ENCODE results near the gene DECR2. TPM values are rescaled to one million over a fixed set of nuclear protein-coding genes. Genes with fewer than 3 reads are reported as not detected.

The DECR2 gene
- total and polyA plus RNA-seq, 2 donors from 2014 or later = 23.8 to 58.9 TPM

GRCh38 chr16:407253-407652 is 5.6 kb downstream of the DECR2 start:
- no peak for FAIRE-seq
- Histone ChIP-seq H3K4me1 (ENCODE audit: control insufficient read depth in 2 of 3, insufficient read depth in 2 of 3, low read depth in 1 of 3, low read length in 3 of 3) (no peaks in the 10 kb centered on the region), H3K27me3 (ENCODE audit: control insufficient read depth, insufficient read depth, low read length) (no peaks in the 10 kb centered on the region), H3K9ac (ENCODE audit: low read length in 3 of 3) (no peak overlapping the region), H3K36me3 (ENCODE audit: control insufficient read depth in 2 of 3, insufficient read depth in 3 of 3, low read length in 3 of 3) (peaks cover 0 to 5% (median 0%) of the 10 kb centered on the region in 3 donors), H3K4me3 (ENCODE audit: low read length in 3 of 3) (no peak overlapping the region), H3K27ac (ENCODE audit: low read depth in 2 of 2, low read length in 2 of 2) (no peak overlapping the region), H3K9me3 (ENCODE audit: control insufficient read depth in 2 of 3, insufficient read depth in 1 of 3, low read length in 3 of 3) (no peaks in the 10 kb centered on the region)
- intact Hi-C loops (cut with DNase I) = no loop called here
- no peak for DNase-seq
- TF ChIP-seq CTCF (IDR thresholded peaks at IDR 0.05; ENCODE audit: borderline replicate concordance, extremely low read depth, insufficient read depth) = no peak

- Histone ChIP-seq H3K9ac (ENCODE audit: low read length in 3 of 3) (no peak overlapping the region), H3K9me3 (ENCODE audit: control insufficient read depth in 2 of 3, insufficient read depth in 1 of 3, low read length in 3 of 3) (no peaks in the 10 kb centered on the region), H3K4me1 (ENCODE audit: control insufficient read depth in 2 of 3, insufficient read depth in 2 of 3, low read depth in 1 of 3, low read length in 3 of 3) (no peaks in the 10 kb centered on the region), H3K27me3 (ENCODE audit: control insufficient read depth, insufficient read depth, low read length) (no peaks in the 10 kb centered on the region), H3K36me3 (ENCODE audit: control insufficient read depth in 2 of 3, insufficient read depth in 3 of 3, low read length in 3 of 3) (peaks cover 0 to 5% (median 0%) of the 10 kb centered on the region in 3 donors), H3K27ac (ENCODE audit: low read depth in 2 of 2, low read length in 2 of 2) (no peak overlapping the region), H3K4me3 (ENCODE audit: low read length in 3 of 3) (no peak overlapping the region)
- no peak for TF ChIP-seq CTCF (IDR thresholded peaks at IDR 0.05; ENCODE audit: borderline replicate concordance, extremely low read depth, insufficient read depth)
- intact Hi-C loops (cut with DNase I) = no loop called here
- DNase-seq (peak in 3 of 5 donors; percentile 52 to 73 (median 65)), FAIRE-seq (no peak)
Measured at GRCh38 chr16:410516-411178, 9.0 kb downstream of the DECR2 start.

- FAIRE-seq (no peak), DNase-seq (no peak)
- Histone ChIP-seq H3K4me1 (ENCODE audit: control insufficient read depth in 2 of 3, insufficient read depth in 2 of 3, low read depth in 1 of 3, low read length in 3 of 3) (no peaks in the 10 kb centered on the region), H3K4me3 (ENCODE audit: low read length in 3 of 3) (no peak overlapping the region), H3K27me3 (ENCODE audit: control insufficient read depth, insufficient read depth, low read length) (no peaks in the 10 kb centered on the region), H3K36me3 (ENCODE audit: control insufficient read depth in 2 of 3, insufficient read depth in 3 of 3, low read length in 3 of 3) (peaks cover 0 to 5% (median 0%) of the 10 kb centered on the region in 3 donors), H3K27ac (ENCODE audit: low read depth in 2 of 2, low read length in 2 of 2) (no peak overlapping the region), H3K9me3 (ENCODE audit: control insufficient read depth in 2 of 3, insufficient read depth in 1 of 3, low read length in 3 of 3) (no peaks in the 10 kb centered on the region), H3K9ac (ENCODE audit: low read length in 3 of 3) (no peak overlapping the region)
- intact Hi-C loops (cut with DNase I) = no loop called here
- no peak for TF ChIP-seq CTCF (IDR thresholded peaks at IDR 0.05; ENCODE audit: borderline replicate concordance, extremely low read depth, insufficient read depth)
Measured at GRCh38 chr16:411576-412265, 10.0 kb downstream of the DECR2 start.

All from kidney (tissue), 14 donors.